Measurements from ENCODE around the gene SND1. TPM values are rescaled to one million over a fixed set of nuclear protein-coding genes. Genes with fewer than 3 reads are reported as not detected.

SND1 gene
- total RNA-seq, 1 experiment from 2014 or later: 139 TPM

- Histone ChIP-seq H3K4me2 (ENCODE audit: low read length) (peak overlapping the region; percentile 97), H2AFZ (ENCODE audit: low read length) (no peak overlapping the region), H3K9me3 (ENCODE audit: low read length) (no peaks in the 10 kb centered on the region), H3K27me3 (ENCODE audit: low read length) (no peaks in the 10 kb centered on the region), H3K27ac (ENCODE audit: low read length) (no peak overlapping the region), H3K9me2 (replicated peaks; ENCODE audit: low read length) (no peaks in the 10 kb centered on the region), H3K4me3 (ENCODE audit: low read length) (peak overlapping the region; percentile 96), H4K20me1 (ENCODE audit: low read length) (peaks cover 56% of the 10 kb centered on the region), H3K4me1 (ENCODE audit: insufficient read depth, low read length) (peaks cover 30% of the 10 kb centered on the region), H3K9ac (ENCODE audit: low read length) (no peak overlapping the region), H3K36me3 (ENCODE audit: low read depth, low read length) (peaks cover 22% of the 10 kb centered on the region), H3K79me2 (ENCODE audit: low read length) (peaks cover 77% of the 10 kb centered on the region), H3F3A (ENCODE audit: low read length, unreplicated experiment) (no peaks in the 10 kb centered on the region)
- intact Hi-C loops (cut with micrococcal nuclease): loop anchor here (10.0 kb wide), 1 partner anchor 50 kb away; no protein-coding TSS in a partner anchor
- ChIA-PET POLR2A (ENCODE audit: unreplicated experiment) (no interaction called here), CTCF (no interaction called here)
- DNase-seq (no peak), ATAC-seq (0 out of 2 replicates have a peak, but pooled peaks have one; percentile 5)
- TF ChIP-seq EZH2 (IDR thresholded peaks at IDR 0.05; ENCODE audit: low read length, unreplicated experiment): no peak
- no TSS peak for BruUV-seq (replicated peaks)
Observed at GRCh38 chr7:127654404-127655394, 2.7 kb downstream of the SND1 start.

- ChIA-PET POLR2A (ENCODE audit: unreplicated experiment) (interaction anchor here (0.6 kb wide), 1 partner anchor 124 kb away, joined by 7 read pairs; no protein-coding TSS in a partner anchor), CTCF (no interaction called here)
- intact Hi-C loops (cut with micrococcal nuclease): loop anchor here (10.0 kb wide), 1 partner anchor 49 kb away; no protein-coding TSS in a partner anchor
- Histone ChIP-seq H3K9me3 (ENCODE audit: low read length) (no peaks in the 10 kb centered on the region), H3F3A (ENCODE audit: low read length, unreplicated experiment) (no peaks in the 10 kb centered on the region), H3K36me3 (ENCODE audit: low read depth, low read length) (peaks cover 29% of the 10 kb centered on the region), H3K79me2 (ENCODE audit: low read length) (peaks cover 87% of the 10 kb centered on the region), H3K4me3 (ENCODE audit: low read length) (no peak overlapping the region), H3K27me3 (ENCODE audit: low read length) (no peaks in the 10 kb centered on the region), H4K20me1 (ENCODE audit: low read length) (peaks cover 57% of the 10 kb centered on the region), H3K4me2 (ENCODE audit: low read length) (peak overlapping the region; percentile 97), H3K4me1 (ENCODE audit: insufficient read depth, low read length) (peaks cover 30% of the 10 kb centered on the region), H3K9me2 (replicated peaks; ENCODE audit: low read length) (no peaks in the 10 kb centered on the region), H3K27ac (ENCODE audit: low read length) (no peak overlapping the region), H2AFZ (ENCODE audit: low read length) (no peak overlapping the region), H3K9ac (ENCODE audit: low read length) (no peak overlapping the region)
- no peak for ATAC-seq
- DNase-seq: no peak
- BruUV-seq (replicated peaks): no TSS peak
- TF ChIP-seq EZH2phosphoT487 (IDR thresholded peaks at IDR 0.05; ENCODE audit: borderline replicate concordance, low read length) (no peak), CTCF (conservative IDR thresholded peaks at IDR 0.05; ENCODE audit: low read depth, low read length) (no peak), EZH2 (IDR thresholded peaks at IDR 0.05; ENCODE audit: low read length, unreplicated experiment) (no peak)
Observed at GRCh38 chr7:127655720-127656119, 3.7 kb downstream of the SND1 start.

GRCh38 chr7:127657500-127657899, 5.5 kb downstream of the SND1 start:
- Histone ChIP-seq H3K4me3 (ENCODE audit: low read length) (no peak overlapping the region), H4K20me1 (ENCODE audit: low read length) (peaks cover 57% of the 10 kb centered on the region), H3K79me2 (ENCODE audit: low read length) (peaks cover 100% of the 10 kb centered on the region), H3K9ac (ENCODE audit: low read length) (no peak overlapping the region), H3K27ac (ENCODE audit: low read length) (no peak overlapping the region), H2AFZ (ENCODE audit: low read length) (no peak overlapping the region), H3K36me3 (ENCODE audit: low read depth, low read length) (peaks cover 29% of the 10 kb centered on the region), H3F3A (ENCODE audit: low read length, unreplicated experiment) (no peaks in the 10 kb centered on the region), H3K27me3 (ENCODE audit: low read length) (no peaks in the 10 kb centered on the region), H3K9me3 (ENCODE audit: low read length) (no peaks in the 10 kb centered on the region), H3K9me2 (replicated peaks; ENCODE audit: low read length) (no peaks in the 10 kb centered on the region), H3K4me1 (ENCODE audit: insufficient read depth, low read length) (peaks cover 24% of the 10 kb centered on the region), H3K4me2 (ENCODE audit: low read length) (no peak overlapping the region)
- ChIA-PET CTCF (no interaction called here), POLR2A (ENCODE audit: unreplicated experiment) (no interaction called here)
- no TSS peak for BruUV-seq (replicated peaks)
- DNase-seq: no peak
- intact Hi-C loops (cut with micrococcal nuclease): loop anchor here (10.0 kb wide), 1 partner anchor 47 kb away; no protein-coding TSS in a partner anchor
- TF ChIP-seq CTCF (conservative IDR thresholded peaks at IDR 0.05; ENCODE audit: low read depth, low read length) (no peak), EZH2phosphoT487 (IDR thresholded peaks at IDR 0.05; ENCODE audit: borderline replicate concordance, low read length) (no peak), EZH2 (IDR thresholded peaks at IDR 0.05; ENCODE audit: low read length, unreplicated experiment) (no peak)
- no peak for ATAC-seq

All from PC-3 (cell line).